Epithelial cell of alveolus of lung (primary cell): ENCODE results near the gene PCNX3. TPM values are rescaled to one million over a fixed set of nuclear protein-coding genes. Genes with fewer than 3 reads are reported as not detected.

Source experiments
- total RNA-seq: library from RNA; depleted of rRNA; stranded (reverse); fragments of >200 nt; gene quantifications from 2 replicates; pipeline ENCODE4 v1.2.1, GENCODE V29; 2015

Gene PCNX3
- total RNA-seq = 27.9 and 32.7 TPM in 2 replicates

GRCh38 chr11:65615229-65615949 lies at the start of gene PCNX3:
TSS of gene PCNX3 (plus strand) at chr11:65615776. CDS start at chr11:65616312, 536 bp downstream.

GRCh38 chr11:65569973-65570918 lies 45.3 kb upstream of the PCNX3 start, which contains the start of gene ZNRD2:
TSS of gene ZNRD2 (plus strand) at chr11:65570477. CDS start at chr11:65570492, 15 bp downstream.

GRCh38 chr11:65572356-65573051 lies 43.1 kb upstream of the PCNX3 start, which contains the start of gene FAM89B:
TSS of gene FAM89B (plus strand) at chr11:65572538. CDS start at chr11:65572670, 132 bp downstream.

GRCh38 chr11:65575568-65576231 lies 39.9 kb upstream of the PCNX3 start, which contains the start of gene EHBP1L1:
TSS of gene EHBP1L1 (plus strand) at chr11:65576053. CDS start at chr11:65576303, 250 bp downstream.

GRCh38 chr11:65595543-65596281 lies 19.9 kb upstream of the PCNX3 start, which contains the start of gene KCNK7:
TSS of gene KCNK7 (minus strand) at chr11:65595800. CDS start at chr11:65595772, 28 bp downstream.

GRCh38 chr11:65637794-65638419 lies 22.3 kb downstream of the PCNX3 start, which contains the start of gene SIPA1:
TSS of gene SIPA1 (plus strand) at chr11:65638101. CDS start at chr11:65640922, 2,821 bp downstream.

GRCh38 chr11:65662799-65663638 lies 47.4 kb downstream of the PCNX3 start, which contains the start of gene RELA:
TSS of gene RELA (minus strand) at chr11:65662916. CDS start at chr11:65662832, 84 bp downstream.

Other genes starting within 250 kb of the PCNX3 start
- 0.65 and 1.4 TPM in 2 replicates for gene SLC25A45, start 233.1 kb upstream of the PCNX3 start, total RNA-seq
- gene FRMD8, start 229.1 kb upstream of the PCNX3 start, total RNA-seq = 22.4 and 39.4 TPM in 2 replicates
- 5.8 and 26.1 TPM in 2 replicates for gene NEAT1, start 193.0 kb upstream of the PCNX3 start, total RNA-seq
- 573 and 3,528 TPM in 2 replicates for gene MALAT1, start 116.7 kb upstream of the PCNX3 start, total RNA-seq
- 95.7 and 136 TPM in 2 replicates for gene SCYL1, start 90.7 kb upstream of the PCNX3 start, total RNA-seq
- 104 and 180 TPM in 2 replicates for gene LTBP3, start 57.4 kb upstream of the PCNX3 start, total RNA-seq
- gene ZNRD2, start 45.3 kb upstream of the PCNX3 start, total RNA-seq = 55.3 and 100 TPM in 2 replicates
- 31.1 and 32.2 TPM in 2 replicates for gene FAM89B, start 43.2 kb upstream of the PCNX3 start, total RNA-seq
- 11.1 and 59.0 TPM in 2 replicates for gene EHBP1L1, start 39.7 kb upstream of the PCNX3 start, total RNA-seq
- gene KCNK7, start 20.0 kb upstream of the PCNX3 start, total RNA-seq = 0.16 TPM in 1 of 2 replicates, not detected in the other
- 27.1 and 34.6 TPM in 2 replicates for gene MAP3K11, start 1.6 kb upstream of the PCNX3 start, total RNA-seq
- 25.4 and 39.4 TPM in 2 replicates for gene SIPA1, start 22.3 kb downstream of the PCNX3 start, total RNA-seq
- gene RELA, start 47.1 kb downstream of the PCNX3 start, total RNA-seq = 52.4 and 59.5 TPM in 2 replicates
- 39.3 and 44.3 TPM in 2 replicates for gene KAT5, start 96.5 kb downstream of the PCNX3 start, total RNA-seq
- 68.1 and 98.2 TPM in 2 replicates for gene RNASEH2C, start 105.0 kb downstream of the PCNX3 start, total RNA-seq
- gene AP5B1, start 165.2 kb downstream of the PCNX3 start, total RNA-seq = 11.0 and 24.5 TPM in 2 replicates
- under 0.01 TPM in 1 of 2 replicates, not detected in the other for gene OVOL1, start 171.3 kb downstream of the PCNX3 start, total RNA-seq
- 0.13 and 3.1 TPM in 2 replicates for gene SNX32, start 218.2 kb downstream of the PCNX3 start, total RNA-seq
- gene CFL1, start 242.4 kb downstream of the PCNX3 start, total RNA-seq = 940 and 1,907 TPM in 2 replicates
- 38.3 and 43.1 TPM in 2 replicates for gene MUS81, start 244.7 kb downstream of the PCNX3 start, total RNA-seq